Neuronal stem cell (in vitro differentiated cells): Measurements from ENCODE around the gene NDST1.

Experiments
- DNase-seq: peaks from one replicate; pipeline ENCODE4 v3.0.0-alpha.2; 2013; ENCODE audit warnings: low spot score
- H2AFZ ChIP-seq: one replicate; pipeline ENCODE4 v1.6.1; 2013; ENCODE audit warnings: mild to moderate bottlenecking, low read length, inconsistent platforms
- H2AK5ac ChIP-seq: 2 replicates; pipeline ENCODE4 v1.6.1; 2013; ENCODE audit warnings: low read depth, mild to moderate bottlenecking, inconsistent platforms, low read length, moderate library complexity, mixed read lengths
- H2BK120ac ChIP-seq: 2 replicates; pipeline ENCODE4 v1.6.1; 2013; ENCODE audit warnings: low read depth, mild to moderate bottlenecking, inconsistent platforms, low read length, moderate library complexity, mixed read lengths
- H2BK12ac ChIP-seq: one replicate; pipeline ENCODE4 v1.6.1; 2013; ENCODE audit warnings: low read length, inconsistent platforms
- H2BK15ac ChIP-seq: 2 replicates; pipeline ENCODE4 v1.6.1; 2013; ENCODE audit warnings: mild to moderate bottlenecking, low read length, inconsistent platforms, mixed read lengths
- H2BK5ac ChIP-seq: one replicate; pipeline ENCODE4 v1.6.1; 2013; ENCODE audit warnings: inconsistent platforms, mild to moderate bottlenecking, low read length, moderate library complexity
- H3K14ac ChIP-seq: one replicate; pipeline ENCODE4 v1.6.1; 2013; ENCODE audit warnings: low read length, inconsistent platforms
- H3K18ac ChIP-seq: 2 replicates; pipeline ENCODE4 v1.6.1; 2013; ENCODE audit warnings: low read length, inconsistent platforms
- H3K23ac ChIP-seq: 2 replicates; pipeline ENCODE4 v1.6.1; 2013; ENCODE audit warnings: low read depth, mild to moderate bottlenecking, mixed read lengths, low read length, inconsistent platforms; ENCODE audit not compliant: poor library complexity
- H3K27ac ChIP-seq: replicated peaks from 3 replicates; pipeline ENCODE4 v1.5.1; 2013; ENCODE audit warnings: low read length, inconsistent platforms
- H3K27me3 ChIP-seq, 3 experiments: 2 replicates each; pipeline ENCODE4 v1.6.1; 2013; ENCODE audit warnings: low read length in 3 of 3, mild to moderate bottlenecking in 2 of 3, inconsistent platforms in 1 of 3, low read depth in 1 of 3, mixed read lengths in 1 of 3, moderate library complexity in 1 of 3; ENCODE audit not compliant: control insufficient read depth in 3 of 3, insufficient read depth in 3 of 3
- H3K36me3 ChIP-seq, 2 donors: replicated peaks in 1 of 2; 2 replicates each; pipeline ENCODE4 v1.6.1; 2013; ENCODE audit warnings: low read length in 2 of 2; ENCODE audit not compliant: control insufficient read depth in 2 of 2, insufficient read depth in 2 of 2
- H3K4ac ChIP-seq: 2 replicates; pipeline ENCODE4 v1.6.1; 2013; ENCODE audit warnings: inconsistent platforms, mild to moderate bottlenecking, low read length, moderate library complexity
- H3K4me1 ChIP-seq, 2 donors: 1 replicate in 1 of 2; 2 replicates in 1 of 2; pipeline ENCODE4 v1.6.1; 2013; ENCODE audit warnings: low read length in 2 of 2, low read depth in 1 of 2; ENCODE audit not compliant: control insufficient read depth in 2 of 2, insufficient read depth in 1 of 2
- H3K4me2 ChIP-seq: one replicate; pipeline ENCODE4 v1.6.1; 2013; ENCODE audit warnings: mild to moderate bottlenecking, low read length, inconsistent platforms; ENCODE audit not compliant: insufficient read depth, poor library complexity, severe bottlenecking
- H3K4me3 ChIP-seq, 2 donors: 2 replicates each; pipeline ENCODE4 v1.5.1; 2013; ENCODE audit warnings: low read length in 2 of 2, mild to moderate bottlenecking in 2 of 2, inconsistent platforms in 1 of 2, moderate library complexity in 1 of 2
- H3K79me1 ChIP-seq: one replicate; pipeline ENCODE4 v1.6.1; 2013; ENCODE audit warnings: low read depth, mild to moderate bottlenecking, inconsistent platforms, low read length, moderate library complexity
- H3K9ac ChIP-seq: one replicate; pipeline ENCODE4 v1.6.1; 2013; ENCODE audit warnings: mild to moderate bottlenecking, low read depth, low read length, inconsistent platforms; ENCODE audit not compliant: poor library complexity
- H3K9me3 ChIP-seq, 2 donors: replicated peaks in 1 of 2; 2 replicates each; pipeline versions ENCODE3 to v1.6.1; 2013; ENCODE audit warnings: low read length in 2 of 2, mild to moderate bottlenecking in 2 of 2, inconsistent platforms in 1 of 2, low read depth in 1 of 2, mixed read lengths in 1 of 2, moderate library complexity in 1 of 2; ENCODE audit not compliant: control insufficient read depth in 2 of 2, insufficient read depth in 1 of 2
- H4K8ac ChIP-seq: one replicate; pipeline ENCODE4 v1.6.1; 2013; ENCODE audit warnings: low read depth, mild to moderate bottlenecking, inconsistent platforms, low read length, moderate library complexity
- H4K91ac ChIP-seq: one replicate; pipeline ENCODE4 v1.6.1; 2013; ENCODE audit warnings: low read length, low read depth, mild to moderate bottlenecking, inconsistent platforms; ENCODE audit not compliant: poor library complexity
- WGBS, 2 donors: extraction: QIAGEN DNeasy Blood & Tissue Kit; methylation state at CpG; one replicate each; pipeline ENCODE4 v1.1.7; 2013; ENCODE audit warnings: missing lambda C conversion rate in 2 of 2, mixed read lengths in 1 of 2; ENCODE audit not compliant: insufficient read length in 2 of 2, insufficient replicate concordance in 1 of 2; ENCODE audit errors: extremely low coverage in 2 of 2; 5-methylcytosine and 5-hydroxymethylcytosine counted together

Gene NDST1

DNA sequence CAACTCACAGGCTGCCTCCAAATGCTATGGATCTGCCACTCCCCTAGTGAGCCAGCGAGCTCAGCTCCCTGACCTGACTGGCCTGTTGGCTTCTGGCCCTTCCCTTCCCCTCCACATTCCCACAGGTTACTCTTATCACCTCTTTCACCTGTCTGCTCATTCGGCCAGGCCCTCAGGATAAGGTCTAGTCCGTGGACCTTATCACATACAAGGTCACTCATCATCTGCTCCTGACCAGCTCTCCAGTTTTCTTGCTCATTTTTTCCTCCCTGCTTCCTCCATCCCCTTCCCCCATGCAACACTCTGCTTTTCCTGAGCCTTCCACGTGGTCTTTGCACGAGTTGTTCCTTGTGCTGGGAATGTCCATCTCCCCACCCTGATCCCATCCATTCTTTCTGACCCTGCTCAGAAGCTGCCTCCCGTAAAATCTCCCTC lies 25.9 kb upstream of the NDST1 start:
- peak overlapping the region; percentile 53 for H2AK5ac ChIP-seq
- no peak overlapping the region for H4K91ac ChIP-seq
- H2BK12ac ChIP-seq, result no peak overlapping the region
- no peaks in the 10 kb centered on the region for H3K27me3 ChIP-seq
- peaks cover 9% of the 10 kb centered on the region in 2 donors for H3K4me1 ChIP-seq
- H3K36me3 ChIP-seq, result no peaks in the 10 kb centered on the region
- peaks cover 2% of the 10 kb centered on the region for H3K79me1 ChIP-seq
- no peak overlapping the region for H3K4ac ChIP-seq
- no peak overlapping the region for H3K4me2 ChIP-seq
- no peak overlapping the region for H3K9ac ChIP-seq
- no peak overlapping the region for H2BK120ac ChIP-seq
- H2AFZ ChIP-seq, result no peak overlapping the region
- no peak overlapping the region for H4K8ac ChIP-seq
- H2BK5ac ChIP-seq, result no peak overlapping the region
- H3K14ac ChIP-seq, result no peak overlapping the region
- no peak overlapping the region for H3K27ac ChIP-seq
- H2BK15ac ChIP-seq, result peak overlapping the region; percentile 19
- H3K9me3 ChIP-seq, result no peaks in the 10 kb centered on the region
- no CpG with 5 or more reads among the region's 6 CpGs for WGBS, 2 donors
- H3K18ac ChIP-seq, result no peak overlapping the region
- DNase-seq, result no peak
- H3K4me3 ChIP-seq, result no peak overlapping the region
- H3K23ac ChIP-seq, result peak overlapping the region; percentile 52

DNA sequence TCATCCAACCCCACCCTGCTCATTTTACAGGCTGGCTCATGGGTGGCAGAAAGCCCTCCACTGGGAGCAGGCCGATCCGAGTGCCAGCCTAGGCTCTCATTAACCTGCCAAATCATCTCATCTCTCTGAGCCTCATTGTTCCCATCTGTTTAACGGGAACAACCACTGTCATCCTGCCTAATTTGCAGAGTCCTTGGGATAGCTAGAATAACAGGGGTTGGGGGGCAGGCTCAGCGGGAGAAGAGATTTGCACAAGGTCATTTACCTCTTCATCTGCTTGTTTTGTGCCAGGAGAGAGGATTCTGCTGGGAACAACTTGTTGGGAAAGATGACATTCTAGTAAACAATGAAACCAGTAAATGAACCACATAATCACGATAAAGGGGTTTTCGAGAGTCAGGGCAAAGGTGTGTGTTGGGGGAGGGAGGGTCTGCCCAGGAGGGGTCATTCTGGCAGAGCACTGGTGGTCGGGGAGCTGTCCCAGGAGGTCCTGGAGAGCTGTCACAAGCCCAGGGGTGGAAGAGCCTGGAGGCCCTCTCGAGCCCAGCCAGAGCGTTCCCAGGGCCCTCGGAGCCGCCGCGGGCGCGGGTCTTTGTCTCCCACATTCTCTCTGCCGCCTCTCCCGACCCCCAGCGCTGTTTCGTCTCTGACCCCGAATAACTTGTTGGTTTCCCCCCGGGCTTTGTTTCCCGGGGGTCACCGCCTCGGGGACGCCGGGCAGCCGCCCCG lies 22.8 kb upstream of the NDST1 start:
- H4K8ac ChIP-seq, result peak overlapping the region; percentile 73

DNA sequence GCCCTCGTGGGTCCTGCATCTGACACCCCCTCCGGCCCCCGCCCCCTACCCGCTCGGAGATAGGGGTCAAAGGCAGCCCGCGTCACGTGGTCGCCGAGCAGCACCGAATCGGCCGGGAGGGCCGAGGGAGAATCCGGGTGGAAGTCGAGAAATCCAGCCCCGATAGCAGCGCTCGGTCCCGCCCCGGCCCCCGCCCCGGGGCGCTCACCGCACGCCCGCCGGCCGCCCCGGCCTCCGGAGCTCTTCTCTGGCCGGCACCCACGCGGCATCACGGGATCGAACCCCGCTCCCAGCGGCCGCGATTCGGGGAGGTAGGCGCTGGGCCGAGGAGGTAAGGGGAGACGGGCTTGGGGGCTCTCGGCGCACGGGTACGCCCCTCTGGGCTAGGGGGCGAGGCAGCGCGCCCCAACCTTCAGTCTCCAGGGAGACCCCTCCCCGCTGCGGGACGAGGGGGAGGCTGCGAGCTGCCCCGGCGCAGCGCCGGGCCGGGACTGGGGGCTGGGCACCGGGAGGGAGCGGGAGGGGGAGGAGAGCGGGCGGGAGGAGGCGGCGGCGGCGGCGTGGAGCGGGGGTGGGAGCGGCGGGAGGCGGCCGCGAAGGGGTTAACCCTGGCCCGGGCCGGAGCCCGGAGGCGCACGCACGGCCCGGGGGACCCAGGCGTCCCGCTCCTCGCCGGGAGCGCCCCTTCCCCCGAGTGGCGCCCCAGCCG lies 22.1 kb upstream of the NDST1 start:
- Histone ChIP-seq H3K9me3 (no peaks in the 10 kb centered on the region), H3K27ac (peak overlapping the region; percentile 98), H3K23ac (peak overlapping the region; percentile 70), H3K4me2 (peak overlapping the region; percentile 56), H3K4me3 (peak overlapping the region; percentile 86 to 99), H4K8ac (peak overlapping the region; percentile 6), H3K27me3 (no peaks in the 10 kb centered on the region), H3K79me1 (peaks cover 13% of the 10 kb centered on the region), H2AFZ (peak overlapping the region; percentile 91), H3K36me3 (peaks cover 0 to 17% of the 10 kb centered on the region in 2 donors), H3K18ac (peak overlapping the region; percentile 100), H2AK5ac (peak overlapping the region; percentile 88), H2BK120ac (peak overlapping the region; percentile 88), H4K91ac (peak overlapping the region; percentile 75), H2BK15ac (peak overlapping the region; percentile 11), H2BK12ac (peak overlapping the region; percentile 79), H2BK5ac (peak overlapping the region; percentile 91), H3K14ac (peak overlapping the region; percentile 91), H3K4me1 (peaks cover 30 to 38% of the 10 kb centered on the region in 2 donors), H3K4ac (peak overlapping the region; percentile 87), H3K9ac (peak overlapping the region; percentile 99)
- no CpG with 5 or more reads among the region's 90 CpGs for WGBS, 2 donors
- DNase-seq, result peak; percentile 67

More for the DNA sequence above, 22.8 kb upstream of the NDST1 start:
- Histone ChIP-seq H3K27ac (peak overlapping the region; percentile 98), H2BK12ac (peak overlapping the region; percentile 86), H3K4me1 (peaks cover 30 to 36% of the 10 kb centered on the region in 2 donors), H2BK15ac (peak overlapping the region; percentile 11), H3K4me2 (peak overlapping the region; percentile 56), H4K91ac (no peak overlapping the region), H3K4ac (no peak overlapping the region), H3K9me3 (no peaks in the 10 kb centered on the region), H3K14ac (no peak overlapping the region), H3K23ac (peak overlapping the region; percentile 70), H2BK120ac (no peak overlapping the region), H3K4me3 (peak overlapping the region; percentile 86 to 99), H3K36me3 (peaks cover 0 to 10% of the 10 kb centered on the region in 2 donors), H3K18ac (peak overlapping the region; percentile 100), H3K79me1 (peaks cover 12% of the 10 kb centered on the region), H3K27me3 (no peaks in the 10 kb centered on the region), H3K9ac (peak overlapping the region; percentile 99), H2BK5ac (peak overlapping the region; percentile 91), H2AK5ac (peak overlapping the region; percentile 88), H2AFZ (peak overlapping the region; percentile 91)
- DNase-seq, result peak; percentile 49
- WGBS, 2 donors, result no CpG with 5 or more reads among the region's 28 CpGs
